ENCODE data around the gene KCNT1. TPM values are rescaled to one million over a fixed set of nuclear protein-coding genes. Genes with fewer than 3 reads are reported as not detected.

Gene KCNT1
- total RNA-seq, 1 experiment from 2014 or later, result not detected

GRCh38 chr9:135687216-135687615 lies 14.8 kb upstream of the KCNT1 start:
- no TSS peak for BruUV-seq (replicated peaks)
- no peak for DNase-seq
- no peak overlapping the region for H2AFZ ChIP-seq
- H3K36me3 ChIP-seq (ENCODE audit: low read depth), result no peaks in the 10 kb centered on the region
- intact Hi-C loops (cut with micrococcal nuclease; ENCODE audit: unreplicated experiment), result no loop called here
- no peak overlapping the region for H3K27ac ChIP-seq
- H3F3A ChIP-seq (ENCODE audit: insufficient read depth, low read depth), result no peaks in the 10 kb centered on the region
- no peaks in the 10 kb centered on the region for H4K20me1 ChIP-seq (ENCODE audit: insufficient read depth)
- no peak overlapping the region for H3K4me3 ChIP-seq
- TF ChIP-seq CTCF (conservative IDR thresholded peaks at IDR 0.05), result no peak
- no peak for TF ChIP-seq EZH2 (IDR thresholded peaks at IDR 0.05; ENCODE audit: low read depth)
- H3K27me3 ChIP-seq (ENCODE audit: insufficient read depth, low read depth), result peaks cover 96% of the 10 kb centered on the region
- ChIA-PET CTCF (no interaction called here), POLR2A (ENCODE audit: unreplicated experiment) (no interaction called here)
- H3K4me2 ChIP-seq, result no peak overlapping the region
- H3K9me3 ChIP-seq (ENCODE audit: insufficient read depth, low read depth), result no peaks in the 10 kb centered on the region
- no peaks in the 10 kb centered on the region for H3K79me2 ChIP-seq (ENCODE audit: low read depth)
- H3K9me2 ChIP-seq (ENCODE audit: insufficient read depth), result no peaks in the 10 kb centered on the region
- H3K4me1 ChIP-seq (replicated peaks; ENCODE audit: insufficient read depth), result no peaks in the 10 kb centered on the region

- TF ChIP-seq CTCF (conservative IDR thresholded peaks at IDR 0.05) (no peak), EZH2 (IDR thresholded peaks at IDR 0.05; ENCODE audit: low read depth) (no peak)
- H3K4me3 ChIP-seq, result no peak overlapping the region
- H3K79me2 ChIP-seq (ENCODE audit: low read depth), result no peaks in the 10 kb centered on the region
- H3K4me1 ChIP-seq (replicated peaks; ENCODE audit: insufficient read depth), result no peaks in the 10 kb centered on the region
- no peaks in the 10 kb centered on the region for H3F3A ChIP-seq (ENCODE audit: insufficient read depth, low read depth)
- BruUV-seq (replicated peaks), result no TSS peak
- H3K36me3 ChIP-seq (ENCODE audit: low read depth), result no peaks in the 10 kb centered on the region
- H4K20me1 ChIP-seq (ENCODE audit: insufficient read depth), result no peaks in the 10 kb centered on the region
- no peak overlapping the region for H3K27ac ChIP-seq
- H2AFZ ChIP-seq, result no peak overlapping the region
- ChIA-PET CTCF (no interaction called here), POLR2A (ENCODE audit: unreplicated experiment) (interaction anchor here (0.7 kb wide), 1 partner anchor 540 kb away, joined by 11 read pairs; no protein-coding TSS in a partner anchor)
- intact Hi-C loops (cut with micrococcal nuclease; ENCODE audit: unreplicated experiment), result no loop called here
- H3K27me3 ChIP-seq (ENCODE audit: insufficient read depth, low read depth), result peaks cover 96% of the 10 kb centered on the region
- no peaks in the 10 kb centered on the region for H3K9me2 ChIP-seq (ENCODE audit: insufficient read depth)
- no peaks in the 10 kb centered on the region for H3K9me3 ChIP-seq (ENCODE audit: insufficient read depth, low read depth)
- H3K4me2 ChIP-seq, result no peak overlapping the region
- no peak for DNase-seq
Measured at GRCh38 chr9:135689011-135689410, 13.0 kb upstream of the KCNT1 start.

GRCh38 chr9:135690836-135691570 lies 11.0 kb upstream of the KCNT1 start:
- H3F3A ChIP-seq (ENCODE audit: insufficient read depth, low read depth), result no peaks in the 10 kb centered on the region
- peaks cover 97% of the 10 kb centered on the region for H3K27me3 ChIP-seq (ENCODE audit: insufficient read depth, low read depth)
- H3K79me2 ChIP-seq (ENCODE audit: low read depth), result no peaks in the 10 kb centered on the region
- no peaks in the 10 kb centered on the region for H3K36me3 ChIP-seq (ENCODE audit: low read depth)
- intact Hi-C loops (cut with micrococcal nuclease; ENCODE audit: unreplicated experiment), result loop anchor here (5.0 kb wide), 1 partner anchor 459 kb away; no protein-coding TSS in a partner anchor
- H3K9me3 ChIP-seq (ENCODE audit: insufficient read depth, low read depth), result no peaks in the 10 kb centered on the region
- no peak overlapping the region for H3K27ac ChIP-seq
- no TSS peak for BruUV-seq (replicated peaks)
- H3K4me3 ChIP-seq, result no peak overlapping the region
- DNase-seq, result no peak
- CTCF ChIA-PET, result no interaction called here
- H3K4me1 ChIP-seq (replicated peaks; ENCODE audit: insufficient read depth), result no peaks in the 10 kb centered on the region
- H2AFZ ChIP-seq, result no peak overlapping the region
- POLR2A ChIA-PET (ENCODE audit: unreplicated experiment), result no interaction called here
- TF ChIP-seq CTCF (conservative IDR thresholded peaks at IDR 0.05), result no peak
- no peaks in the 10 kb centered on the region for H4K20me1 ChIP-seq (ENCODE audit: insufficient read depth)
- H3K4me2 ChIP-seq, result no peak overlapping the region
- H3K9me2 ChIP-seq (ENCODE audit: insufficient read depth), result no peaks in the 10 kb centered on the region
